ENCODE measurements around the gene RASL12.
"Not testable (repeated sequence)": the region's sequence is repeated elsewhere in the genome, so short reads cannot be mapped to it uniquely, and the experiment has no call there.

RASL12 gene

GRCh38 chr15:65020419-65020818 lies 47.4 kb downstream of the RASL12 start:
- no peak for DNase-seq

DNA sequence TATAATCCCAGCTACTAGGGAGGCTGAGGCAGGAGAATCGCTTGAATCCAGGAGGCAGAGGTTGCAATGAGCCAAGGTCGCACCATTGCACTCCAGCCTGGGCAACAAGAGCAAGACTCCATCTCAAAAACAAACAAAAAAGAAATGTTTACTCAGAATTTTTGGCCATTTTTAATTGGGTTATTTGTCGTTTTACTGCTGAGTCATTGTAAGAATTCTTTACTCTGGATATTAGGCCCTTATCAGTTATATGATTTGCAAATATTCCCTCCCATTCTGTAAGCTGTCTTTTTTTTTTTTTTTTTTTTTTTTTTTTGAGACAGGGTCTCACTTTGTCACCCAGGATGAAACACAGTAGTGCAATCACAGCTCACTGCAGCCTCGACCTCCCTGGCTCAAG lies 56.6 kb downstream of the RASL12 start:
- not testable (repeated sequence) for DNase-seq

GRCh38 chr15:65008983-65009382 lies 58.8 kb downstream of the RASL12 start:
- no peak for DNase-seq

GRCh38 chr15:65006876-65007275 lies 60.9 kb downstream of the RASL12 start:
- DNase-seq: no peak

DNA sequence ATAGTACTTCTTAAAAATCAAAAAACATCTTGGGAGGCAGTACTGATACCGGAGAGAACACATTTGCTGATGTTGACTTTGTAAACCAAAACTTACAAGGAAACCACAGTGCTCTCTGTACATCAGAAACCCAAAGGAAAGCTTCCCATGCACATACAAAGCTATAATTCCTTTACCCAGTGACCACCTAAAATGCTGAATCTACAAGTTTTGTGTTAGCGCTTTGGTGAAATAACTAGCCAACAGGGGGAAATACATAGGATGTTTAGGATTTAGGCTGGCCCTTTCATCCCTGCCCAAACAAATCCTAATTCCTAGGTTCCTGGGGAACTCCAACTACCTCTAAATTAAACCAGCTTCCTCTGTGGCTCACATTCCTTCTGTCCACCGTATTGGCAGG lies 62.8 kb downstream of the RASL12 start:
- DNase-seq: no peak

Data from fibroblast of skin of right quadriceps (primary cell).